ENCODE results near the gene NOS2. TPM values are rescaled to one million over a fixed set of nuclear protein-coding genes. Genes with fewer than 3 reads are reported as not detected.
"Not testable (repeated sequence)": the region's sequence is repeated elsewhere in the genome, so short reads cannot be mapped to it uniquely, and the experiment has no call there.

NOS2 gene
- total and polyA plus RNA-seq, 4 donors: 0.79 to 1.4 (median 1.3) TPM

DNA sequence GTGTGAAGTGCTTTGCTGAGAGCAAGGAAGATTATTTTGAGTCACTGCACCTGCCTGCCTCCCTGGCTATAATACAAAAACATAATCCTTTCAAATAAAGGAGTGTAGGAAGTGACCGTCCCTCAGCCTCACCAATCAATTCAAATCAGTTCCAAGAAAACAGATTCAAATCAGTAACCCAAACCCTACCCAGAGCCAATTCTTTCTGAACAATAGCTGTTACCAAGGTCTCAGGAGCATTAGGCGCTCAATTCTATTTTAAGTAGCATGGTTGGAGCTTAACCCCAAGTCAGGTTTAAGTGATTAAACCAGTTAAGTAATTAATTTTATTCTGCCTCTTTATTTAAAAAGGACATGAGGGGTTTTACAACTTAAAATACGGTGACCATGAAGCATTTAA is 38.3 kb upstream of the NOS2 start:
- not testable (repeated sequence) for H3K36me3 ChIP-seq (ENCODE audit: control insufficient read depth, insufficient read depth, low read length); H3K27me3 ChIP-seq (ENCODE audit: control insufficient read depth, insufficient read depth, low read length); H3K4me1 ChIP-seq (ENCODE audit: control insufficient read depth, insufficient read depth, low read length); H3K4me3 ChIP-seq (ENCODE audit: low read depth, low read length); DNase-seq (ENCODE audit: low read depth in 4 of 6, low spot score in 6 of 6); H3K27ac ChIP-seq (ENCODE audit: low read depth, low read length); H3K9me3 ChIP-seq (ENCODE audit: control insufficient read depth, insufficient read depth, low read length)
- WGBS (ENCODE audit: insufficient coverage): 43% methylated on average over 1 of the region's 3 CpGs

DNA sequence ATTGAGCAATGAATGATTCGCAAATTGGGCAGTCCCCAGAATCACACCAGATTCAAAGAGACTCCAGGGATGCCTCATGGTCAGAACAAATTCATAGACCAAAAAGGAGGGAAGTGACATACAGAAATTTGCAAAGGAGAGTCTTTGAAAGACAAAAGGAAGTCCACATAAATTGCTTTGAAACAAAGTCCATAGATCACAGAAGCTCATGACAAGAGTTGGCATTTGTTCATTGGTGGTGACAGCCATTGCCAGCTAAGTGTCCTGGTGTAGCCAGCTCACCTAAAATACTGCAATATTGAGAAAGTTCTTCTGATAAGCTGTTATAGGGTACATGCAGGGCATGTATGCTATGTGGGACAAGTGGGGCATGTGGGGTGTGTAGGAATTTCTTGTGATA is 37.4 kb upstream of the NOS2 start:
- DNase-seq (ENCODE audit: low read depth in 4 of 6, low spot score in 6 of 6); H3K27ac ChIP-seq (ENCODE audit: low read depth, low read length); H3K9me3 ChIP-seq (ENCODE audit: control insufficient read depth, insufficient read depth, low read length); H3K36me3 ChIP-seq (ENCODE audit: control insufficient read depth, insufficient read depth, low read length); H3K4me1 ChIP-seq (ENCODE audit: control insufficient read depth, insufficient read depth, low read length); H3K4me3 ChIP-seq (ENCODE audit: low read depth, low read length); H3K27me3 ChIP-seq (ENCODE audit: control insufficient read depth, insufficient read depth, low read length): not testable (repeated sequence)
- WGBS (ENCODE audit: insufficient coverage): no CpG with 5 or more reads among the region's 1 CpG

DNA sequence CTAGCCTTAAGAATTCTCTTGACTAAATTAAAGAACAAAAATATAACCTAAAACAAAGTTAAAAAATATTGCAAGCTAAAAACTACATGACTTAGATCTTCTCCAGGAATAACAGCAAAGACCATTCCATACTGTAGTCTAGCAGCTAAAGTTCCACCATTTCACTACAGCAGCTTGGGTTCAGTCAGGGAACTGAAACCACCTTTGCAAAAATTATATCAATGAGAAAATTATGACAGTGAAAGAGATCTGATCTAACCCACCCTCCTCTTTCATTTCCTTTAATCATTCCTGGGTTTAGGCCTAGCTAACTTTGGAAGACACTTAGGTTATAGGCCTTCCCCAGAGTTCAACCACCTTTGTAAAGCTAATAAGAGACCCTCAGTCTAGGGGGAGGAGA is 36.3 kb upstream of the NOS2 start:
- no peak for DNase-seq (ENCODE audit: low read depth in 4 of 6, low spot score in 6 of 6)
- Histone ChIP-seq H3K4me3 (ENCODE audit: low read depth, low read length) (no peak overlapping the region), H3K27ac (ENCODE audit: low read depth, low read length) (no peak overlapping the region), H3K9me3 (ENCODE audit: control insufficient read depth, insufficient read depth, low read length) (no peaks in the 10 kb centered on the region), H3K36me3 (ENCODE audit: control insufficient read depth, insufficient read depth, low read length) (no peaks in the 10 kb centered on the region), H3K27me3 (ENCODE audit: control insufficient read depth, insufficient read depth, low read length) (no peaks in the 10 kb centered on the region), H3K4me1 (ENCODE audit: control insufficient read depth, insufficient read depth, low read length) (no peaks in the 10 kb centered on the region)

DNA sequence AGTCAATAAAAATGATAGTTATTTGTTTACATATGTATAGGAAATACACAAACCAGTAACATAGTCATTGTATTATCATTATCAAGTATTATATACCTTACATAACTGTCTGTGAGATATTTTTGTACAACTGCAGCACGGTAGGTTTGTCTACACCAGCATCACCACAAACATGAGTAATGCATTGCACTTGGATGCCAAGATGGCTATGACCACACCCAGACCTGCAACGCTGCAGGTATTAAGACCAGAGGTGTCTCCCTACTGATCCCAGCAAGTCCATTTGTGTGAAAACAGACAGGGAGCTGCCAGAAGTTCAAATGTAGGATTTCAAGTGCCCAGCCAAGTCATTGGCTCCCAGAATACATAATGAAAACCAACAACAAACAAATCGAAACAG is 34.2 kb upstream of the NOS2 start:
- H3K4me3 ChIP-seq (ENCODE audit: low read depth, low read length): no peak overlapping the region
- H3K9me3 ChIP-seq (ENCODE audit: control insufficient read depth, insufficient read depth, low read length): no peaks in the 10 kb centered on the region
- DNase-seq (ENCODE audit: low read depth in 4 of 6, low spot score in 6 of 6): no peak
- WGBS (ENCODE audit: insufficient coverage): 100% methylated on average over 1 of the region's 3 CpGs
- H3K27me3 ChIP-seq (ENCODE audit: control insufficient read depth, insufficient read depth, low read length): no peaks in the 10 kb centered on the region
- no peaks in the 10 kb centered on the region for H3K4me1 ChIP-seq (ENCODE audit: control insufficient read depth, insufficient read depth, low read length)
- H3K36me3 ChIP-seq (ENCODE audit: control insufficient read depth, insufficient read depth, low read length): no peaks in the 10 kb centered on the region
- no peak overlapping the region for H3K27ac ChIP-seq (ENCODE audit: low read depth, low read length)

DNA sequence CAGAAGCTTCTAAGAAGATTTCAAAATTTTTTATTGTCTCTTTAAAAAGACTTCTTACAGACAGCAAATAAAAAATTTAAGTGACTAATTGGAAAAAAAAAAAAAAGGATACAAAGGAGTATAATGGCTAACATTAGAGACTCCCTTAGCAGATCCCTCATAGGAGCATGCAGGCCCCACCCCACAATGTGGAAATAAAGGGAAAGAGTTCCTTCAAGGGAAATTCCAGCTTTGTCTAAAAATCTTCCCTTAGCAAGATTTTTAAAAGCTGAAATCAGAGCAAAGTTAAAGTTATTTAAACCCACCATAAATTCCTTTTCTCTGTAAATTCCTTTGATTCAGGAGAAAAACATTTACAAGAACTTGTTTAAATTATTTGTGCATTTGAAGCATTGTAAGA is 32.5 kb upstream of the NOS2 start:
- Histone ChIP-seq H3K9me3 (ENCODE audit: control insufficient read depth, insufficient read depth, low read length) (no peaks in the 10 kb centered on the region), H3K27ac (ENCODE audit: low read depth, low read length) (no peak overlapping the region), H3K27me3 (ENCODE audit: control insufficient read depth, insufficient read depth, low read length) (no peaks in the 10 kb centered on the region), H3K4me3 (ENCODE audit: low read depth, low read length) (no peak overlapping the region), H3K4me1 (ENCODE audit: control insufficient read depth, insufficient read depth, low read length) (no peaks in the 10 kb centered on the region), H3K36me3 (ENCODE audit: control insufficient read depth, insufficient read depth, low read length) (no peaks in the 10 kb centered on the region)
- DNase-seq (ENCODE audit: low read depth in 4 of 6, low spot score in 6 of 6): no peak

DNA sequence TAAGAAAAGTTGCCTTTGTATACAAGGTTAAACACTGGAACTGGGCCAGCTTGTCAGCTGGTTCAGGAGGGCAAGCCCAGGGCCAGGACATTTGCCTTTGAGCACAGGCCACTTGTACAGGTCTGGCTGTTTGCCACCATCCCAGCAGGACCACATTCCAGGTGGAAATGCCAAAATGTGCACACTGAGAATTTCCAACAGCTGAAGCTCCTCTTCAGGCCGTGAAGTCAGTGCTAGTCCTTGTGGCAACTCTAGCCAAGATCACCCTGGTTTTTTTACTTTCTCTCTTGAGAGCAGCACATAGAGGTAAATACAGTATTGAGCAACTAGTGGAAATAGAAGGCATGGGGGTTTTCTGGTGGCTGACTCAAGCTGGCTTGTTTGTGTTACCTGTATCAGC is 29.6 kb upstream of the NOS2 start:
- H3K4me3 ChIP-seq (ENCODE audit: low read depth, low read length); H3K9me3 ChIP-seq (ENCODE audit: control insufficient read depth, insufficient read depth, low read length); H3K4me1 ChIP-seq (ENCODE audit: control insufficient read depth, insufficient read depth, low read length); DNase-seq (ENCODE audit: low read depth in 4 of 6, low spot score in 6 of 6); H3K36me3 ChIP-seq (ENCODE audit: control insufficient read depth, insufficient read depth, low read length); H3K27me3 ChIP-seq (ENCODE audit: control insufficient read depth, insufficient read depth, low read length); H3K27ac ChIP-seq (ENCODE audit: low read depth, low read length): not testable (repeated sequence)
- no CpG with 5 or more reads among the region's 1 CpG for WGBS (ENCODE audit: insufficient coverage)

DNA sequence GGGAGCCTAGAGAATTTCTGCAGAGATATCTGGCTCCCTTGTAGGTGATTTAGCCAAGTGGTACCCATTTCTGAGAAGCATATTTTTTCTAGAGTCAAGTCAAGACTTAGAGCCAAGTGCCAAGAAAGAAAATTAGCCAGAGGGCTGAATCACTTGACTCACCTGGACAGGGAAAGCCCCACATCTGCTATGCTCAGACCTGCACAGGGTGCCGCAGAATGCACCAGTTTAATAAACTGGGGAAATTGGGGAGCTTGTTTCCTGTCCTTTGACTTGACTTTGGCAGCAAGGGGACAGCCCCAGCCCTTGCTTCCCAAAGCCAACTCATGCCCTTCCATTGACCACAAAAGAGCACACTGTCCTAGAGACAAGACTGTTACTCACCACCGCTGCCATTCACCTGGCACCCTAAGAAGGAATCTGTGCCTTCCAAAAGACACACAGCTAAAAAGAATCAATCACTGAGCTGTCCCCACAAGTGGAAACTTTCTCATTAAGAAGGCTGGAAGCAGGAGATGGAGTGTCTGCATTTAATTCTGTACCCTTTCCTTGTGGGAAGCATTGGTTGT is 28.9 kb upstream of the NOS2 start:
- not testable (repeated sequence) for H3K4me3 ChIP-seq (ENCODE audit: low read depth, low read length); DNase-seq (ENCODE audit: low read depth in 4 of 6, low spot score in 6 of 6)

DNA sequence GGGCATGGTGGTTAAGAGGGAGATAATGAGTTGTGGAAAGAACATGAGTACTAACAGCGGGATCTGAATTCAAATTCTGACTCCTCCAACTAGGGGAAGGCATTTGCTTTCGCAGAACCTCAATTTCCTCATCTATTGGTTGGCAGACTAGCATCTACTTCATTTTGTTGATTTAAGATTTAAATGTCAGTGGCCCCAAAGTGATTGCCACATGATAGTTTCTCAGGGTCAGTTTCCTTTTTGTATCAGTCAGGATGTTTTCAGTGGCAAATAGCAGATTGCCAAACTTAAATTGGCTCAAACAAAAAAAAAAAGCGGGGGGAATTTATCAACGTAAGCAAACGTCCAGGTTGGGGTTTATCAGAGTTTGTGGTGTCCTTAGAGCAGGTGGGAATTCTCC is 25.1 kb upstream of the NOS2 start:
- no CpG with 5 or more reads among the region's 5 CpGs for WGBS (ENCODE audit: insufficient coverage)
- Histone ChIP-seq H3K4me3 (ENCODE audit: low read depth, low read length) (no peak overlapping the region), H3K27me3 (ENCODE audit: control insufficient read depth, insufficient read depth, low read length) (no peaks in the 10 kb centered on the region), H3K36me3 (ENCODE audit: control insufficient read depth, insufficient read depth, low read length) (no peaks in the 10 kb centered on the region), H3K4me1 (ENCODE audit: control insufficient read depth, insufficient read depth, low read length) (no peaks in the 10 kb centered on the region), H3K9me3 (ENCODE audit: control insufficient read depth, insufficient read depth, low read length) (no peaks in the 10 kb centered on the region), H3K27ac (ENCODE audit: low read depth, low read length) (no peak overlapping the region)
- DNase-seq (ENCODE audit: low read depth in 4 of 6, low spot score in 6 of 6): no peak

More for the DNA sequence above, 28.9 kb upstream of the NOS2 start:
- WGBS (ENCODE audit: insufficient coverage): no CpG with 5 or more reads among the region's 2 CpGs
- H3K27me3 ChIP-seq (ENCODE audit: control insufficient read depth, insufficient read depth, low read length); H3K9me3 ChIP-seq (ENCODE audit: control insufficient read depth, insufficient read depth, low read length); H3K36me3 ChIP-seq (ENCODE audit: control insufficient read depth, insufficient read depth, low read length); H3K4me1 ChIP-seq (ENCODE audit: control insufficient read depth, insufficient read depth, low read length); H3K27ac ChIP-seq (ENCODE audit: low read depth, low read length): not testable (repeated sequence)

DNA sequence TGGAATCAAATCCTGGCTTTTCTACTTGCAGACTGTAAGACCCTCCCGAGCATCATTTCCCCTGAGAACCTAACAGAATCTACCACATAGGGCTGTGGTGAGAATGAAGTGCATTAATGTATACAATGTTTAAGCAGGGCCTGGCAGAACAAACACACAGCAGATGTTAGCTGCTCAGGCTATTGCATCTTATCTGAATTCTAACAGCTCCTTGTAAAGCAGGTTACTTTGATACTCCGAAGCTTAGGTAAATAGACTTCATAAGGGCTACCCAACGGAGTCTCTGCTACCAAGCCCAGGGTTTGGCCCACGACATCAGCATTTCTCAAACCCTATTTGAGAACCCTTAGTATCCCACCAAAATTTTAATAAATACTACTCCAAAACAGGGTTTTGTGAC is 24.4 kb upstream of the NOS2 start:
- Histone ChIP-seq H3K9me3 (ENCODE audit: control insufficient read depth, insufficient read depth, low read length) (no peaks in the 10 kb centered on the region), H3K4me3 (ENCODE audit: low read depth, low read length) (no peak overlapping the region), H3K27me3 (ENCODE audit: control insufficient read depth, insufficient read depth, low read length) (no peaks in the 10 kb centered on the region), H3K36me3 (ENCODE audit: control insufficient read depth, insufficient read depth, low read length) (no peaks in the 10 kb centered on the region), H3K27ac (ENCODE audit: low read depth, low read length) (no peak overlapping the region), H3K4me1 (ENCODE audit: control insufficient read depth, insufficient read depth, low read length) (no peaks in the 10 kb centered on the region)
- 88% methylated on average over 3 of the region's 4 CpGs for WGBS (ENCODE audit: insufficient coverage)
- no peak for DNase-seq (ENCODE audit: low read depth in 4 of 6, low spot score in 6 of 6)

DNA sequence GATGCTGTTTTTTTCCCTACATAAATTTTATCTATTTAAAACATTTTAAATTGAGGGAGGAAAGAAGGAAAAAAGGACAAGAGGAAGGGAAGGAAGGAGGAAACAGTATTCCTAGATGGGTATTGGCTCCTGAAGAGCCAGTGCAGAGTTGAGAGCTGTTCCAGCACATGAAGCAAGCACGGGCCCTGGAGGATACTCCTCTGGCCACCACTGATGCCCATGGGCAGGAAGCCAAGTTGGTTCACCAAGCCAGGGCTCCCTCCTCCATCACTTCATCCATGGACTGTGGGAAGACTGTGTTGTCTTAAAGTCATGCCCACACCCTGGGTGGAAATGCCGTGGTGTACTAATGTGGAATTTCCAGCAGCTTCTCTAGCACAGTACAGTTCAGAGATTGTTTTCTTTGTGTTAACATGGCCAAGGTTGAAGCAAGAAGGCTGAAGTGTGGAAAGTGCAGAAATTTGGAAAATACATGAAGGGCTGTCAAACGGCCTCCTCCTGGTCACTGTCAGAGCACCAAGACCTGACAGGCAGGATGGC is 23.9 kb upstream of the NOS2 start:
- no peaks in the 10 kb centered on the region for H3K36me3 ChIP-seq (ENCODE audit: control insufficient read depth, insufficient read depth, low read length)
- no peak overlapping the region for H3K4me3 ChIP-seq (ENCODE audit: low read depth, low read length)
- DNase-seq (ENCODE audit: low read depth in 4 of 6, low spot score in 6 of 6): no peak
- no peaks in the 10 kb centered on the region for H3K4me1 ChIP-seq (ENCODE audit: control insufficient read depth, insufficient read depth, low read length)
- 89% methylated on average over 3 of the region's 3 CpGs for WGBS (ENCODE audit: insufficient coverage)
- H3K9me3 ChIP-seq (ENCODE audit: control insufficient read depth, insufficient read depth, low read length): no peaks in the 10 kb centered on the region
- no peak overlapping the region for H3K27ac ChIP-seq (ENCODE audit: low read depth, low read length)
- no peaks in the 10 kb centered on the region for H3K27me3 ChIP-seq (ENCODE audit: control insufficient read depth, insufficient read depth, low read length)

All from spinal cord (tissue), 10 donors.